Measurements from ENCODE around the gene MACROD2.

DNA sequence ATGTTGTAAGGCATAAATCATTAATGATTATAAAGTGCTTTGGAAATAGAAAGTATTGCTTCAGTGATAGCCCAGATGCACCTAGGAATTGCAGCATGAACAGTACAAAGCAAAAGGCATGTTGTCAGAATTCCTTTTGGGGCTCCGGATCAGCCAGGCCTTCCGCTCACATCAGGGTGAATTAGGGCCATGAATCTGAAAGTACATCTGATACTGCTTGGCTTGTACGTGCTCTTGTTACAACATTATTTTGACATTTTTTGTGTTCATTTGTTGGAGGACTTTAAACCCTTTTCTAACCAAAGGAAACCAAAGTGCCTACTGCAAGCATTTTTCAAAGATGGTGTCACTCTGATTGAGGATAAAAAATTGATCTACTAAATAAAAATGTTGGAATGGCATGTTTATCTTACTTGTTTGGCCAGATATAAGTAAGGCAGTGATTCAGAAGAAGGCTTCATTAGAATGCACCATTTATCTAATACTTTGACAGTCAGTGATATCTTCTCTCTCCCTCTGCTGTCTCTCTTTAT, 1347.7 kb downstream of the MACROD2 start:
- TF ChIP-seq, protein P1, sequence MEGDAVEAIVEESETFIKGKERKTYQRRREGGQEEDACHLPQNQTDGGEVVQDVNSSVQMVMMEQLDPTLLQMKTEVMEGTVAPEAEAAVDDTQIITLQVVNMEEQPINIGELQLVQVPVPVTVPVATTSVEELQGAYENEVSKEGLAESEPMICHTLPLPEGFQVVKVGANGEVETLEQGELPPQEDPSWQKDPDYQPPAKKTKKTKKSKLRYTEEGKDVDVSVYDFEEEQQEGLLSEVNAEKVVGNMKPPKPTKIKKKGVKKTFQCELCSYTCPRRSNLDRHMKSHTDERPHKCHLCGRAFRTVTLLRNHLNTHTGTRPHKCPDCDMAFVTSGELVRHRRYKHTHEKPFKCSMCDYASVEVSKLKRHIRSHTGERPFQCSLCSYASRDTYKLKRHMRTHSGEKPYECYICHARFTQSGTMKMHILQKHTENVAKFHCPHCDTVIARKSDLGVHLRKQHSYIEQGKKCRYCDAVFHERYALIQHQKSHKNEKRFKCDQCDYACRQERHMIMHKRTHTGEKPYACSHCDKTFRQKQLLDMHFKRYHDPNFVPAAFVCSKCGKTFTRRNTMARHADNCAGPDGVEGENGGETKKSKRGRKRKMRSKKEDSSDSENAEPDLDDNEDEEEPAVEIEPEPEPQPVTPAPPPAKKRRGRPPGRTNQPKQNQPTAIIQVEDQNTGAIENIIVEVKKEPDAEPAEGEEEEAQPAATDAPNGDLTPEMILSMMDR (IDR thresholded peaks at IDR 0.05; ENCODE audit: insufficient read depth, low read length, poor library complexity, severe bottlenecking): no peak
- no peak for TF ChIP-seq EZH2phosphoT487 (conservative IDR thresholded peaks at IDR 0.05; ENCODE audit: low read length)
